Activated T-cell treated with anti-CD3 and anti-CD28 coated beads, Interleukin-2, amount 50 U/mL, for 4 hours (primary cell): Measurements from ENCODE around the gene WNT3A. TPM values are rescaled to one million over a fixed set of nuclear protein-coding genes. Genes with fewer than 3 reads are reported as not detected.
A peak's percentile ranks its signal among the peaks of the same experiment; 100 is the strongest.

Experiments
- ATAC-seq, 2 donors: fragments of 200-7000 bp; cut with Tn5 transposase; one replicate each; pipeline ENCODE4 v1.10.0; 2021
- DNase-seq: peaks from one replicate; pipeline ENCODE4 v3.0.0-alpha.2; 2020
- H3K27me3 Mint-ChIP-seq: one replicate; pipeline ENCODE4 v1.8.0; 2021; ENCODE audit warnings: low read depth, mixed read lengths
- H3K36me3 Mint-ChIP-seq: one replicate; pipeline ENCODE4 v1.8.0; 2022; ENCODE audit warnings: mixed read lengths; ENCODE audit not compliant: insufficient read depth
- H3K4me1 Mint-ChIP-seq: one replicate; pipeline ENCODE4 v1.8.0; 2021; ENCODE audit warnings: low read depth, mixed read lengths
- H3K4me3 Mint-ChIP-seq: one replicate; pipeline ENCODE4 v1.8.0; 2021; ENCODE audit warnings: mild to moderate bottlenecking, moderate library complexity, mixed read lengths
- H3K9me3 Mint-ChIP-seq: one replicate; pipeline ENCODE4 v1.8.0; 2021; ENCODE audit warnings: mixed read lengths
- total RNA-seq, 3 donors: library from RNA; stranded (reverse); gene quantifications; one replicate each; pipeline ENCODE4 v1.2.1, GENCODE V29; 2021

Gene WNT3A
- total RNA-seq, 3 donors from 2014 or later = not detected

GRCh38 chr1:228068359-228068758, 61.6 kb downstream of the WNT3A start:
- H3K9me3 Mint-ChIP-seq = no peaks in the 10 kb centered on the region
- H3K36me3 Mint-ChIP-seq = no peaks in the 10 kb centered on the region
- peaks cover 21% of the 10 kb centered on the region for H3K27me3 Mint-ChIP-seq
- no peak for DNase-seq
- no peaks in the 10 kb centered on the region for H3K4me1 Mint-ChIP-seq
- ATAC-seq = no peak
- no peak overlapping the region for H3K4me3 Mint-ChIP-seq

- Mint-ChIP-seq H3K4me3 (no peak overlapping the region), H3K27me3 (peaks cover 17% of the 10 kb centered on the region), H3K4me1 (no peaks in the 10 kb centered on the region), H3K9me3 (no peaks in the 10 kb centered on the region), H3K36me3 (no peaks in the 10 kb centered on the region)
- ATAC-seq (no peak), DNase-seq (no peak)
Observed at GRCh38 chr1:228070173-228070572, 63.4 kb downstream of the WNT3A start.

GRCh38 chr1:228070851-228071250, 64.1 kb downstream of the WNT3A start:
- Mint-ChIP-seq H3K4me3 (no peak overlapping the region), H3K36me3 (no peaks in the 10 kb centered on the region), H3K27me3 (peaks cover 12% of the 10 kb centered on the region), H3K4me1 (no peaks in the 10 kb centered on the region), H3K9me3 (no peaks in the 10 kb centered on the region)
- ATAC-seq (no peak), DNase-seq (no peak)

GRCh38 chr1:228071839-228072657, 65.2 kb downstream of the WNT3A start:
- DNase-seq (no peak), ATAC-seq (peak; percentile 18 to 32)
- no peaks in the 10 kb centered on the region for H3K9me3 Mint-ChIP-seq
- H3K27me3 Mint-ChIP-seq = peaks cover 3% of the 10 kb centered on the region
- H3K36me3 Mint-ChIP-seq = no peaks in the 10 kb centered on the region
- no peak overlapping the region for H3K4me3 Mint-ChIP-seq
- H3K4me1 Mint-ChIP-seq = no peaks in the 10 kb centered on the region

- H3K4me1 Mint-ChIP-seq = peaks cover 1% of the 10 kb centered on the region
- DNase-seq (no peak), ATAC-seq (no peak)
- H3K4me3 Mint-ChIP-seq = no peak overlapping the region
- no peaks in the 10 kb centered on the region for H3K27me3 Mint-ChIP-seq
- no peaks in the 10 kb centered on the region for H3K9me3 Mint-ChIP-seq
- no peaks in the 10 kb centered on the region for H3K36me3 Mint-ChIP-seq
Observed at GRCh38 chr1:228072658-228073043, 65.9 kb downstream of the WNT3A start.

- Mint-ChIP-seq H3K9me3 (no peaks in the 10 kb centered on the region), H3K4me3 (no peak overlapping the region), H3K4me1 (peaks cover 1% of the 10 kb centered on the region), H3K36me3 (no peaks in the 10 kb centered on the region), H3K27me3 (no peaks in the 10 kb centered on the region)
- no peak for ATAC-seq
- DNase-seq = no peak
Observed at GRCh38 chr1:228073061-228073856, 66.5 kb downstream of the WNT3A start.

GRCh38 chr1:228073857-228074545, 67.2 kb downstream of the WNT3A start:
- Mint-ChIP-seq H3K36me3 (no peaks in the 10 kb centered on the region), H3K4me1 (peaks cover 1% of the 10 kb centered on the region), H3K4me3 (no peak overlapping the region), H3K9me3 (no peaks in the 10 kb centered on the region), H3K27me3 (no peaks in the 10 kb centered on the region)
- DNase-seq (no peak), ATAC-seq (no peak)

- Mint-ChIP-seq H3K27me3 (no peaks in the 10 kb centered on the region), H3K4me1 (peaks cover 4% of the 10 kb centered on the region), H3K9me3 (no peaks in the 10 kb centered on the region), H3K4me3 (no peak overlapping the region), H3K36me3 (no peaks in the 10 kb centered on the region)
- DNase-seq = no peak
- ATAC-seq = no peak
Observed at GRCh38 chr1:228074954-228075730, 68.3 kb downstream of the WNT3A start.

- H3K4me3 Mint-ChIP-seq = no peak overlapping the region
- no peak for DNase-seq
- no peaks in the 10 kb centered on the region for H3K36me3 Mint-ChIP-seq
- H3K4me1 Mint-ChIP-seq = peaks cover 4% of the 10 kb centered on the region
- H3K27me3 Mint-ChIP-seq = no peaks in the 10 kb centered on the region
- ATAC-seq = no peak
- H3K9me3 Mint-ChIP-seq = no peaks in the 10 kb centered on the region
Observed at GRCh38 chr1:228075801-228076271, 69.0 kb downstream of the WNT3A start.

- peaks cover 7% of the 10 kb centered on the region for H3K4me1 Mint-ChIP-seq
- H3K27me3 Mint-ChIP-seq = no peaks in the 10 kb centered on the region
- ATAC-seq (no peak), DNase-seq (no peak)
- H3K9me3 Mint-ChIP-seq = no peaks in the 10 kb centered on the region
- H3K4me3 Mint-ChIP-seq = no peak overlapping the region
- H3K36me3 Mint-ChIP-seq = peaks cover 2% of the 10 kb centered on the region
Observed at GRCh38 chr1:228076796-228077430, 70.1 kb downstream of the WNT3A start.

GRCh38 chr1:228077565-228078330, 71.0 kb downstream of the WNT3A start:
- ATAC-seq (no peak), DNase-seq (no peak)
- H3K9me3 Mint-ChIP-seq = no peaks in the 10 kb centered on the region
- H3K4me1 Mint-ChIP-seq = peaks cover 7% of the 10 kb centered on the region
- H3K4me3 Mint-ChIP-seq = no peak overlapping the region
- H3K27me3 Mint-ChIP-seq = no peaks in the 10 kb centered on the region
- H3K36me3 Mint-ChIP-seq = peaks cover 2% of the 10 kb centered on the region

GRCh38 chr1:228079013-228079412, 72.2 kb downstream of the WNT3A start:
- H3K36me3 Mint-ChIP-seq = peaks cover 10% of the 10 kb centered on the region
- DNase-seq = no peak
- no peaks in the 10 kb centered on the region for H3K27me3 Mint-ChIP-seq
- no peaks in the 10 kb centered on the region for H3K9me3 Mint-ChIP-seq
- peaks cover 7% of the 10 kb centered on the region for H3K4me1 Mint-ChIP-seq
- no peak overlapping the region for H3K4me3 Mint-ChIP-seq
- no peak for ATAC-seq
